GM12865 (cell line): Measurements from ENCODE around the gene GPR25.

Experiments
- DNase-seq: peaks from one replicate; pipeline ENCODE4 v3.0.0; 2010; ENCODE audit warnings: low read depth
- H3K4me3 ChIP-seq: 2 replicates; pipeline ENCODE4 v1.5.1; 2011; ENCODE audit warnings: mild to moderate bottlenecking, low read depth, low read length, control low read depth
- CTCF ChIP-seq: IDR thresholded peaks from 2 replicates; pipeline ENCODE4 v1.5.1; 2011; ENCODE audit warnings: low read length, control low read depth, low read depth, inconsistent platforms; ENCODE audit not compliant: insufficient read depth; ENCODE audit errors: missing control alignments

The GPR25 gene

GRCh38 chr1:200877839-200878551 is 5.2 kb downstream of the GPR25 start:
- peak; percentile 89 for DNase-seq
- no peak for TF ChIP-seq CTCF
- no peak overlapping the region for H3K4me3 ChIP-seq

- TF ChIP-seq CTCF: no peak
- H3K4me3 ChIP-seq: no peak overlapping the region
- peak; percentile 78 for DNase-seq
Observed at GRCh38 chr1:200880212-200880611, 7.4 kb downstream of the GPR25 start.

- no peak for TF ChIP-seq CTCF
- no peak for DNase-seq
- H3K4me3 ChIP-seq: no peak overlapping the region
Observed at GRCh38 chr1:200883118-200883517, 10.3 kb downstream of the GPR25 start.

GRCh38 chr1:200885623-200886402 is 13.0 kb downstream of the GPR25 start:
- H3K4me3 ChIP-seq: no peak overlapping the region
- peak; percentile 41 for DNase-seq
- no peak for TF ChIP-seq CTCF

GRCh38 chr1:200886594-200886993 is 13.8 kb downstream of the GPR25 start:
- no peak for DNase-seq
- H3K4me3 ChIP-seq: no peak overlapping the region
- no peak for TF ChIP-seq CTCF

GRCh38 chr1:200887036-200887435 is 14.3 kb downstream of the GPR25 start:
- no peak overlapping the region; the same call in 1 of the 2 replicates for H3K4me3 ChIP-seq
- TF ChIP-seq CTCF: no peak
- no peak for DNase-seq
